Stimulated activated naive CD8-positive, alpha-beta T cell treated with anti-CD3 and anti-CD28 coated beads, Interleukin-15, Interleukin-2, amounts not matched to agents 100 ng/mL and 50 ng/mL, for 24 hours (primary cell): ENCODE data around the gene STX18.
A peak's percentile ranks its signal among the peaks of the same experiment; 100 is the strongest.
"Not testable (repeated sequence)": the region's sequence is repeated elsewhere in the genome, so short reads cannot be mapped to it uniquely, and the experiment has no call there.

Experiments
- H3K27ac Mint-ChIP-seq: one replicate; pipeline ENCODE4 v1.8.0; 2021; ENCODE audit warnings: mild to moderate bottlenecking, mixed read lengths
- H3K27me3 Mint-ChIP-seq: one replicate; pipeline ENCODE4 v1.8.0; 2021; ENCODE audit warnings: mixed read lengths
- H3K36me3 Mint-ChIP-seq: one replicate; pipeline ENCODE4 v1.8.0; 2021; ENCODE audit warnings: low read depth, mixed read lengths
- H3K4me1 Mint-ChIP-seq: one replicate; pipeline ENCODE4 v1.8.0; 2021; ENCODE audit warnings: low read depth, mixed read lengths
- H3K4me3 Mint-ChIP-seq: one replicate; pipeline ENCODE4 v1.8.0; 2021; ENCODE audit warnings: mild to moderate bottlenecking, mixed read lengths
- H3K9me3 Mint-ChIP-seq: one replicate; pipeline ENCODE4 v1.8.0; 2021; ENCODE audit warnings: mixed read lengths

STX18 gene

GRCh38 chr4:4486969-4487368 lies 54.9 kb downstream of the STX18 start:
- no peaks in the 10 kb centered on the region for H3K36me3 Mint-ChIP-seq
- no peaks in the 10 kb centered on the region for H3K27me3 Mint-ChIP-seq
- no peaks in the 10 kb centered on the region for H3K9me3 Mint-ChIP-seq
- H3K27ac Mint-ChIP-seq, result no peak overlapping the region
- H3K4me3 Mint-ChIP-seq, result no peak overlapping the region
- no peaks in the 10 kb centered on the region for H3K4me1 Mint-ChIP-seq

DNA sequence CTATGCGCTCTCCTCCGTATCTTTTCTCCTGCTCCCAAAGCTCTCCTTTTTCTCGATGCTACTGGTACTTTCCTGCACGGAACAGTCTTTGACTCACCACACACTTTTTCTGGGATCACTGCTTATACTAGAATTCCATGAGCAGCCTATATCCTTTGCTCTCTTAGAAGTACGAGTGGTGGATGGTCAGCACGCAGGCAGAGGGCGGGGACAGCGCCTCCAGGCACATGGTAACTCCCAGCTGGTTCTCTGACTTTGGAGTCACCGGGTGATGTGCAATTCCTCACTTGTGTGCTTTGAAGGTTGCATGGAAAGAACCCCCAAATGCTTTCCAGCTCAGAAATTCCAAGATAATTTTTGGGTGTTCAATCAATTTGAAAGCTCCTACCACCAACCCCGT lies 56.0 kb downstream of the STX18 start:
- H3K9me3 Mint-ChIP-seq, result no peaks in the 10 kb centered on the region
- no peak overlapping the region for H3K4me3 Mint-ChIP-seq
- no peak overlapping the region for H3K27ac Mint-ChIP-seq
- H3K36me3 Mint-ChIP-seq, result no peaks in the 10 kb centered on the region
- no peaks in the 10 kb centered on the region for H3K4me1 Mint-ChIP-seq
- no peaks in the 10 kb centered on the region for H3K27me3 Mint-ChIP-seq

GRCh38 chr4:4481399-4481994 lies 60.4 kb downstream of the STX18 start:
- Mint-ChIP-seq H3K4me1 (no peaks in the 10 kb centered on the region), H3K27ac (no peak overlapping the region), H3K4me3 (no peak overlapping the region)

GRCh38 chr4:4480685-4481398 lies 61.0 kb downstream of the STX18 start:
- H3K4me1 Mint-ChIP-seq, result no peaks in the 10 kb centered on the region
- no peaks in the 10 kb centered on the region for H3K27me3 Mint-ChIP-seq
- H3K36me3 Mint-ChIP-seq, result no peaks in the 10 kb centered on the region
- no peaks in the 10 kb centered on the region for H3K9me3 Mint-ChIP-seq
- no peak overlapping the region for H3K4me3 Mint-ChIP-seq
- no peak overlapping the region for H3K27ac Mint-ChIP-seq

More at GRCh38 chr4:4481399-4481994, 60.4 kb downstream of the STX18 start:
- H3K27me3 Mint-ChIP-seq, result no peaks in the 10 kb centered on the region
- no peaks in the 10 kb centered on the region for H3K9me3 Mint-ChIP-seq
- H3K36me3 Mint-ChIP-seq, result no peaks in the 10 kb centered on the region

- no peaks in the 10 kb centered on the region for H3K9me3 Mint-ChIP-seq
- H3K36me3 Mint-ChIP-seq, result no peaks in the 10 kb centered on the region
- H3K27me3 Mint-ChIP-seq, result no peaks in the 10 kb centered on the region
- H3K27ac Mint-ChIP-seq, result no peak overlapping the region
- no peaks in the 10 kb centered on the region for H3K4me1 Mint-ChIP-seq
- H3K4me3 Mint-ChIP-seq, result no peak overlapping the region
Observed at GRCh38 chr4:4480205-4480604, 61.6 kb downstream of the STX18 start.

DNA sequence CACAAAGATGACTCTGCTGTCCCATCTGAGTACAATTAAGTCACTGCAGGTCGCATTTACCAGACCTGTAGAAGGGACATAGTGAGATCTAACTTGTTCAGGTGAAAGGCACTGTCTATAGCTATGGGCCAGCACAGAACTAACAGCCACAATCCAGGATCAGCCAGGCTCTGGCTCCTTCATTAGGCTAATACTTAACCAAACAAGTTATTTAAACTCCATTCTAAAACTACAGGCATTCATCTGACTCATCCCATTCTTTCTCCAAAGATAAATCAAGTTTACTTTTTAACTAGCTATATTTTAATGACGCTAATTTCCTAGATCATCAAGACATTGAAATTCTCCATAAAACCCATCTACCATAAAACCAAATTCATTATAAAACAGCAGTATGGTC lies 62.5 kb downstream of the STX18 start:
- Mint-ChIP-seq H3K27me3 (no peaks in the 10 kb centered on the region), H3K4me3 (no peak overlapping the region), H3K9me3 (no peaks in the 10 kb centered on the region), H3K36me3 (no peaks in the 10 kb centered on the region), H3K4me1 (no peaks in the 10 kb centered on the region), H3K27ac (no peak overlapping the region)

- H3K9me3 Mint-ChIP-seq, result no peaks in the 10 kb centered on the region
- no peaks in the 10 kb centered on the region for H3K27me3 Mint-ChIP-seq
- H3K4me3 Mint-ChIP-seq, result no peak overlapping the region
- no peak overlapping the region for H3K27ac Mint-ChIP-seq
- H3K4me1 Mint-ChIP-seq, result peaks cover 8% of the 10 kb centered on the region
- H3K36me3 Mint-ChIP-seq, result no peaks in the 10 kb centered on the region
Observed at GRCh38 chr4:4477796-4478195, 64.1 kb downstream of the STX18 start.

- H3K9me3 Mint-ChIP-seq, result no peaks in the 10 kb centered on the region
- H3K27ac Mint-ChIP-seq, result no peak overlapping the region
- H3K4me3 Mint-ChIP-seq, result no peak overlapping the region
- H3K27me3 Mint-ChIP-seq, result no peaks in the 10 kb centered on the region
- H3K4me1 Mint-ChIP-seq, result peaks cover 8% of the 10 kb centered on the region
- H3K36me3 Mint-ChIP-seq, result no peaks in the 10 kb centered on the region
Observed at GRCh38 chr4:4477391-4477790, 64.5 kb downstream of the STX18 start.

GRCh38 chr4:4474476-4474875 lies 67.4 kb downstream of the STX18 start:
- H3K36me3 Mint-ChIP-seq, result peaks cover 16% of the 10 kb centered on the region
- H3K27ac Mint-ChIP-seq, result no peak overlapping the region

DNA sequence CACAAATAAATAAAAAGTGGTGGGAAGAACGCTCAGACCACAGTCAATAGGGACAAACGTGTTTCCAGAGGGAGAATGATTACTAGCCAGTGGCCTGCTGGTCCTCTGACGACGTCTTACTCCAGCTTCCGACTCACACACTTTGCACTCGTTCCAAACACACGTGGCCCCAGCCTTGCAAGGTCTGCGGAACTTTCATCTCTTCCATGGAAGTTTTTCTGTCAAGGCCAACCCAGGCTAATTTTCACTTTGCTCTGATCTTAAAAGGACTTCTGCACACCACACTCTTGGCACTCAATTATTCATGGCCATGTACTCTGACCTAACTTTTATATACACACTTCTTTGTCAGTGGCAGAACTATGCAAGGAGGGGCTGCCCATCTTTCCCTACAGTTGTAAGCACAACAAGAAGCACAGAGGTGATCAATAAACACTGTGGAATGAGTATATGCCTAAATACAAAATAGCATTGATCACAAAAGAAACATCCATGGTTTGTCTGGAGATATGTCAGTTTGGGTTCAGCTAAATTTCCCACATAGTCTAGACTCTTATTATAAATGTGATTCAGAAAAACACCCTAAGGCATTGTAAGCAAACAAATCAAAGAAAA lies 69.4 kb downstream of the STX18 start:
- peaks cover 8% of the 10 kb centered on the region for H3K4me1 Mint-ChIP-seq
- no peak overlapping the region for H3K4me3 Mint-ChIP-seq
- H3K9me3 Mint-ChIP-seq, result no peaks in the 10 kb centered on the region
- H3K36me3 Mint-ChIP-seq, result peaks cover 34% of the 10 kb centered on the region
- no peaks in the 10 kb centered on the region for H3K27me3 Mint-ChIP-seq
- no peak overlapping the region for H3K27ac Mint-ChIP-seq

More at GRCh38 chr4:4474476-4474875, 67.4 kb downstream of the STX18 start:
- H3K4me1 Mint-ChIP-seq, result peaks cover 8% of the 10 kb centered on the region
- H3K27me3 Mint-ChIP-seq, result no peaks in the 10 kb centered on the region
- H3K9me3 Mint-ChIP-seq, result no peaks in the 10 kb centered on the region
- no peak overlapping the region for H3K4me3 Mint-ChIP-seq

DNA sequence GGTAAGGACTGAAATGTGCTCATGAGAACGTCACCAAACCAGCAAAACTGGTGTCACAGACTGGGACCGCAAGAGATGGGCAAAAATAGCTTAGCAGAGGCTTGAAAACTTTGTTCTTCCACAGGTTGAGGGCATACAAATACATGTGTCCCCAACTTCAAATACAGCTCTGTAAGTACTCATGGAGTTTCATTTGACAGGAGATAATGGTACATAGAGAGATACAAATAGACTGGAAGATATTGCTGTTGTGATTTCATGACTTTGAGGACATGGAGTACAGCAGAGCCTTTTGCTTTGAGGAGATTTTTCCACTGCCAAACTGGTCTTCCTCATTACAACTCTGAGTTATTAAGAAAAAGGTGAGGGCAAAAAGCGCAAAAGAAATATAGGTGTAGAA lies 70.7 kb downstream of the STX18 start:
- Mint-ChIP-seq H3K27ac (no peak overlapping the region), H3K4me3 (no peak overlapping the region), H3K36me3 (peaks cover 47% of the 10 kb centered on the region), H3K27me3 (no peaks in the 10 kb centered on the region), H3K9me3 (peaks cover 4% of the 10 kb centered on the region), H3K4me1 (peaks cover 8% of the 10 kb centered on the region)

DNA sequence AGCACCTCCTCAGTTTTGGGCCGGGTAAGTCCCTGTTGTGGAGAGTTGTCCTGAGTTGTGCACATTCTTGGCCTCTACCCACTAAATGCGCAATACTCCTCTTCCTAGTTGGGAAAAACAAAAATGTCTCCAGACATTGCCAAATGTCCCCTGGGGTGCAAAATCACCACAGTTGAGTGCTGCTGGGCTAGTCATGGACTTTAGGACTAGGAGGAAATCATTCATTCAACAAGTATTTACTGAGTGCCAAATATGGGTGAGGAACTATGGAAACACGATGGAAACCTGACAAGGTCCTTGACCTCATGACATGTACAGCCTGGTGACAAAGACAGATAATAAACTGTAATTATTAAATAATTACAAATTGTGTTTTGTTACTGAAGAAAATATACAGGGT lies 71.6 kb downstream of the STX18 start:
- Mint-ChIP-seq H3K27ac (no peak overlapping the region), H3K4me3 (no peak overlapping the region), H3K4me1 (peaks cover 8% of the 10 kb centered on the region), H3K9me3 (peaks cover 14% of the 10 kb centered on the region), H3K27me3 (no peaks in the 10 kb centered on the region), H3K36me3 (peaks cover 57% of the 10 kb centered on the region)

GRCh38 chr4:4465238-4465637 lies 76.6 kb downstream of the STX18 start:
- H3K4me1 Mint-ChIP-seq, result peaks cover 36% of the 10 kb centered on the region
- H3K4me3 Mint-ChIP-seq, H3K27me3 Mint-ChIP-seq, H3K27ac Mint-ChIP-seq: not testable (repeated sequence)
- H3K36me3 Mint-ChIP-seq, result peaks cover 65% of the 10 kb centered on the region
- peaks cover 17% of the 10 kb centered on the region for H3K9me3 Mint-ChIP-seq

GRCh38 chr4:4462970-4463369 lies 78.9 kb downstream of the STX18 start:
- Mint-ChIP-seq H3K36me3 (peaks cover 58% of the 10 kb centered on the region), H3K27me3 (no peaks in the 10 kb centered on the region), H3K9me3 (peaks cover 17% of the 10 kb centered on the region), H3K27ac (no peak overlapping the region), H3K4me1 (peaks cover 41% of the 10 kb centered on the region), H3K4me3 (no peak overlapping the region)

DNA sequence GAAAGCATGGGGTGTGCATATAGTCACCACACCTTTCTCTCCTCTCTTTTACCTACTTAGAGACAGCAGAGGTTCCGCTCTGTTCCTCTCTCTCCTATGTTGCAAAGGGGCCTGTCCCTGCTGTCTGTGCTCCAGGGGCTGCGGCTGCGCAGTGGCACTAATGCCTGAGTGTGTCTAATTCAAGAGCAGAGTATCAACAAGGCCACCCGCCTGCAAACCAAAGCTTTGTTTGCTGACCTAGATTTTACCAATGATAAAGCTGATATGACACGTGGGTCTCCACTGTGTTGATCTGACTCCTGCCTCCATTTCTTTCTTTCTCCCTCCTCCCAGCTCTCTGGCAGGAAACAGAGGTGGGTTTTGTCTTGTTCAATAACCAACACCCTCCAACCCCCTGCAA lies 80.0 kb downstream of the STX18 start:
- Mint-ChIP-seq H3K4me3 (peak overlapping the region; percentile 42), H3K36me3 (peaks cover 57% of the 10 kb centered on the region), H3K9me3 (peaks cover 17% of the 10 kb centered on the region), H3K27ac (peak overlapping the region; percentile 80), H3K27me3 (no peaks in the 10 kb centered on the region), H3K4me1 (peaks cover 44% of the 10 kb centered on the region)
